OCI-LY1 (cell line): ENCODE measurements around the gene TMEM266.

Experiments used
- H2AFZ ChIP-seq: fragments of 200-600 bp; sonication (generic), shearing (Covaris generic); 2 replicates; pipeline ENCODE4 v1.6.0; 2014; ENCODE audit warnings: antibody characterized with exemption, mild to moderate bottlenecking, low read length
- H3F3A ChIP-seq: fragments of 200-600 bp; sonication (generic), shearing (Covaris generic); 2 replicates; pipeline ENCODE4 v1.6.0; 2014; ENCODE audit warnings: mild to moderate bottlenecking, antibody characterized with exemption, low read length, moderate library complexity; ENCODE audit not compliant: insufficient read depth
- H3K27ac ChIP-seq: fragments of 200-600 bp; sonication (generic); 2 replicates; pipeline ENCODE4 v1.5.1; 2014; ENCODE audit warnings: low read length, mixed run types, mild to moderate bottlenecking, low read depth; ENCODE audit not compliant: poor library complexity, severe bottlenecking
- H3K27me3 ChIP-seq: fragments of 200-600 bp; sonication (generic); 2 replicates; pipeline ENCODE4 v1.6.0; 2014; ENCODE audit warnings: antibody characterized with exemption, mild to moderate bottlenecking, low read length, moderate library complexity; ENCODE audit not compliant: insufficient read depth
- H3K36me3 ChIP-seq: fragments of 200-600 bp; sonication (generic); 2 replicates; pipeline ENCODE4 v1.6.1; 2014; ENCODE audit warnings: mild to moderate bottlenecking, antibody characterized with exemption, low read length, moderate library complexity, mixed read lengths; ENCODE audit not compliant: insufficient read depth
- H3K4me1 ChIP-seq: fragments of 200-600 bp; sonication (generic); 2 replicates; pipeline ENCODE4 v1.5.1; 2014; ENCODE audit warnings: mild to moderate bottlenecking, low read length, moderate library complexity; ENCODE audit not compliant: insufficient read depth, severe bottlenecking
- H3K4me2 ChIP-seq: fragments of 200-600 bp; sonication (generic), shearing (Covaris generic); 2 replicates; pipeline ENCODE4 v1.6.1; 2014; ENCODE audit warnings: low read length
- H3K4me3 ChIP-seq: fragments of 200-600 bp; sonication (generic); 2 replicates; pipeline ENCODE4 v1.5.1; 2014; ENCODE audit warnings: low read length, low read depth, mild to moderate bottlenecking, mixed read lengths; ENCODE audit not compliant: poor library complexity, severe bottlenecking
- H3K79me2 ChIP-seq: fragments of 200-600 bp; shearing (Covaris generic); 2 replicates; pipeline ENCODE4 v1.6.1; 2016; ENCODE audit warnings: mixed run types, low read length, mixed read lengths; ENCODE audit not compliant: insufficient read depth
- H3K9ac ChIP-seq: fragments of 200-600 bp; sonication (generic), shearing (Covaris generic); 2 replicates; pipeline ENCODE4 v1.6.1; 2014; ENCODE audit warnings: mild to moderate bottlenecking, low read length, mixed read lengths
- H3K9me2 ChIP-seq: fragments of 200-600 bp; sonication (generic), shearing (Covaris generic); 2 replicates; pipeline ENCODE4 v1.6.1; 2014; ENCODE audit warnings: low read depth, mild to moderate bottlenecking, low read length, mixed read lengths
- H3K9me3 ChIP-seq: fragments of 200-600 bp; shearing (Covaris generic); 2 replicates; pipeline ENCODE4 v1.6.1; 2014; ENCODE audit warnings: low read length, mixed read lengths
- H4K20me1 ChIP-seq: fragments of 200-600 bp; sonication (generic), shearing (Covaris generic); 2 replicates; pipeline ENCODE4 v1.6.0; 2016; ENCODE audit warnings: mild to moderate bottlenecking, low read length; ENCODE audit not compliant: insufficient read depth
- EZH2 ChIP-seq: fragments of 200-600 bp; sonication (generic), shearing (Covaris generic); IDR thresholded peaks from 2 replicates; pipeline ENCODE4 v1.8.0; 2017; ENCODE audit warnings: borderline replicate concordance, mixed run types, mild to moderate bottlenecking, antibody characterized with exemption, low read length, moderate library complexity, mixed read lengths
- TF ChIP-seq, protein P1 (sequence below): fragments of 200-600 bp; sonication (generic), shearing (Covaris generic); IDR thresholded peaks from 2 replicates; pipeline ENCODE4 v1.5.1; 2017; ENCODE audit warnings: mild to moderate bottlenecking, antibody characterized with exemption, low read length, moderate library complexity, mixed read lengths

The TMEM266 gene

DNA sequence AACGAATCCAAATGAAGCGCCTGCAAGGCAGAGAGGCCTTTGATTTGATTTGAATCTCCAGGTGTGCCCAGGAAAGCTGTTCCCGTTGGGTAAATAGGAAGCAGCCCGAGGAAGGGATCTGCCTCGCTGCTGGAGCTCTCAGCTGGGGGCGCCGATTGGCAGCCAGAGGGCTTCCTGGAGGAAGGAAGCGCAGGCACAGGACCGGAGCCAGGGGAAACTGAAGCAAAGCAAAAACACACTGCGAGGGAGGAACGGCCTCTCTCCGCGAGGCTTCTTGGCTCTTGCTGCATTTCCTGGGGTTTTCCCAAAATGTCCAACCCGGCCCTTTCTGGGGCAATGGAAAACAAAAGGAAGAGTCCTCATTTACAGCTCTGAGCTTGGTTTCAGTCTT is 80.3 kb downstream of the TMEM266 start:
- Histone ChIP-seq H3K4me3 (no peak overlapping the region), H3K9ac (no peak overlapping the region), H3K4me1 (no peaks in the 10 kb centered on the region)

DNA sequence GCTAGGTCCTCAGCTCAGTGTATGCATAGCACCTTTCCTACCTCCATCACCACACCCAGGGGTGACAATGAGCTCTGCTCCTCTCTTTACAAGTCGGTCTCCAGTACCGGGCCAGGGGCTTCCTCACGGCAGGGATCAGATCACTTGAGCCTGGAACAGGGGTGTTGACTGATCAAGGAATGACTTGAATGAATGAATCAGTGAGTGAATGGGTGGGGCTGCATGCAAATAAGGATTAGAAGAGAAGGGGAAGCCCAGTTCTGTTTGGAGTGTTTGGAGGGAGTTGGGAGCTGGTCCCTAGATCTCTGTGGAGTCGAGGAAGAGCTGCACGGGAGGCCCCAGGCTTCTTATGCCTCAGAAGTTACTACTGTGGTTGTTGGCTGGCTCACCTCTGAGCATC is 87.0 kb downstream of the TMEM266 start:
- H3K79me2 ChIP-seq: no peaks in the 10 kb centered on the region
- H3F3A ChIP-seq: no peaks in the 10 kb centered on the region
- no peak for TF ChIP-seq EZH2
- TF ChIP-seq, protein P1, sequence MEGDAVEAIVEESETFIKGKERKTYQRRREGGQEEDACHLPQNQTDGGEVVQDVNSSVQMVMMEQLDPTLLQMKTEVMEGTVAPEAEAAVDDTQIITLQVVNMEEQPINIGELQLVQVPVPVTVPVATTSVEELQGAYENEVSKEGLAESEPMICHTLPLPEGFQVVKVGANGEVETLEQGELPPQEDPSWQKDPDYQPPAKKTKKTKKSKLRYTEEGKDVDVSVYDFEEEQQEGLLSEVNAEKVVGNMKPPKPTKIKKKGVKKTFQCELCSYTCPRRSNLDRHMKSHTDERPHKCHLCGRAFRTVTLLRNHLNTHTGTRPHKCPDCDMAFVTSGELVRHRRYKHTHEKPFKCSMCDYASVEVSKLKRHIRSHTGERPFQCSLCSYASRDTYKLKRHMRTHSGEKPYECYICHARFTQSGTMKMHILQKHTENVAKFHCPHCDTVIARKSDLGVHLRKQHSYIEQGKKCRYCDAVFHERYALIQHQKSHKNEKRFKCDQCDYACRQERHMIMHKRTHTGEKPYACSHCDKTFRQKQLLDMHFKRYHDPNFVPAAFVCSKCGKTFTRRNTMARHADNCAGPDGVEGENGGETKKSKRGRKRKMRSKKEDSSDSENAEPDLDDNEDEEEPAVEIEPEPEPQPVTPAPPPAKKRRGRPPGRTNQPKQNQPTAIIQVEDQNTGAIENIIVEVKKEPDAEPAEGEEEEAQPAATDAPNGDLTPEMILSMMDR: no peak
- no peak overlapping the region for H3K9ac ChIP-seq
- 0 out of 2 replicates have a peak, but pooled peaks cover 8% of the 10 kb centered on the region for H3K27me3 ChIP-seq
- H3K9me3 ChIP-seq: no peaks in the 10 kb centered on the region
- no peak overlapping the region for H3K4me2 ChIP-seq
- H3K4me1 ChIP-seq: peaks cover 9% of the 10 kb centered on the region
- no peak overlapping the region for H2AFZ ChIP-seq
- H3K9me2 ChIP-seq: no peaks in the 10 kb centered on the region
- no peaks in the 10 kb centered on the region for H3K36me3 ChIP-seq
- no peaks in the 10 kb centered on the region for H4K20me1 ChIP-seq
- no peak overlapping the region for H3K27ac ChIP-seq
- H3K4me3 ChIP-seq: no peak overlapping the region

More for the DNA sequence above, 80.3 kb downstream of the TMEM266 start:
- H3F3A ChIP-seq: no peaks in the 10 kb centered on the region
- H3K4me2 ChIP-seq: no peak overlapping the region
- no peak overlapping the region for H3K27ac ChIP-seq
- no peak for TF ChIP-seq EZH2
- TF ChIP-seq, protein P1: no peak
- no peaks in the 10 kb centered on the region for H3K79me2 ChIP-seq
- peaks cover 5% of the 10 kb centered on the region; the same call in 1 of the 2 replicates for H3K27me3 ChIP-seq
- H3K9me2 ChIP-seq: no peaks in the 10 kb centered on the region
- H3K36me3 ChIP-seq: no peaks in the 10 kb centered on the region
- H2AFZ ChIP-seq: no peak overlapping the region
- H3K9me3 ChIP-seq: no peaks in the 10 kb centered on the region
- no peaks in the 10 kb centered on the region for H4K20me1 ChIP-seq

DNA sequence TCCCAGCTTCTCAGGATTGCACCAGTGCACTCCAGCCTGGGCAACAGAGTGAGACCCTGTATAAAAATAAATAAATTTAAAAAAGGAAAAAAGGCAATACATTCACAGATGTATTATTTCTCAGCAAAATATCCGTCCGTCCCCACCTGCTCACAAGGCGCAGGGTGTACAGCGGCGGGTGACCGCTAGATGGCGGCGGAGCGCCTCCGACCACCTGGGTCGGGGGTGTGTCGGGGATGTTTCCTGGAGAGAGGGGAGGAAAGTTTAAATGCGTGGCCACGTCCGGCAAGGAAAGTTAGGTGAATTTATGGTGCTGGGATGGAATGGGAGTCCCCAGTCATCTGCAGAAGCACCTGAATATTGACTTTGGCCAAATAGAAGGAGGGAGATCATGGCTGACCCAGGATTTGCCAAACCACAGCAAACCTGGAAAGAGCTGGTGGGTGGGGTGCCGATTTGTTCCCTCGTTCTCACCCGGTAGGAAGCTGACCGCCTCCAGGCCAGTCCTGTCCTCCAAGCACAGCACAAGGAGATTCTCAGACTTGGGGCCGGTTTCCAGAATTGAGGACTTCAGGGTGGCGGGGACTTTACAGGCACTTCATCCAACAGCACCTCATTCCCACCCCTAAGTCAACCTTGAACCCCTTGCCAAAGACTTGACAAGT is 88.3 kb downstream of the TMEM266 start:
- H3K36me3 ChIP-seq: no peaks in the 10 kb centered on the region
- H3K4me2 ChIP-seq: no peak overlapping the region
- H3K27me3 ChIP-seq: 0 out of 2 replicates have a peak, but pooled peaks cover 8% of the 10 kb centered on the region
- H3K79me2 ChIP-seq: no peaks in the 10 kb centered on the region
- H2AFZ ChIP-seq: no peak overlapping the region
- H3K4me3 ChIP-seq: no peak overlapping the region
- H3K4me1 ChIP-seq: peaks cover 9% of the 10 kb centered on the region
- H3K27ac ChIP-seq: no peak overlapping the region
- no peak overlapping the region for H3K9ac ChIP-seq
- H3K9me3 ChIP-seq: no peaks in the 10 kb centered on the region
- no peaks in the 10 kb centered on the region for H4K20me1 ChIP-seq
- TF ChIP-seq, protein P1: peak; percentile 96
- TF ChIP-seq EZH2: no peak
- H3K9me2 ChIP-seq: no peaks in the 10 kb centered on the region
- H3F3A ChIP-seq: no peaks in the 10 kb centered on the region
